ENCODE results near the gene PHACTR1. TPM values are rescaled to one million over a fixed set of nuclear protein-coding genes. Genes with fewer than 3 reads are reported as not detected.

PHACTR1 gene
- polyA plus RNA-seq, 1 of the 3 experiments (the other 2 are of a cell fraction): 0.12 TPM

DNA sequence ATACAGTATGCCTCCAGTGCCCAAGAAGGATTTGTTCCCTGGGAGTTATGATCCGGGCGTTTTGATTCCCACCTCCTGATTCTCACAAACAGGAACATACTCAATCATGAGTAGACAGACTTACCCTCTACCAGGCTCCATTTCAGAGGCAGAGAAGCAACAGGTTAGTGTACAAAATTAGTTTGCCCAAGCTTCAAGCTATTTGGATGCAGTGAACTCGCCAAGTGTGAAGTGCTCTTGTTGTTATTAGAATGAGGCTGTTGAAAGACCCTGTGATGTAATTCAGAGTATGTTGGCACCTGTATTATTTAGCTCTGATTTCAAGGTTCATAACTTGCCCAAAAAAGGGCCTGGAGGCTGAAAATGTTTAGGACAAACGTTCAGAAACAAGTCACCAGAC, 247.0 kb downstream of the PHACTR1 start:
- ChIA-PET CTCF (interaction anchor here (1.3 kb wide), 1 partner anchor 47 kb away, joined by 4 read pairs; no protein-coding TSS in a partner anchor), POLR2A (no interaction called here)
- no peak overlapping the region for H3K4me3 ChIP-seq (ENCODE audit: low read depth in 2 of 2, low read length in 1 of 2)
- H3K27me3 ChIP-seq (ENCODE audit: insufficient read depth): no peaks in the 10 kb centered on the region
- no peaks in the 10 kb centered on the region for H4K20me1 ChIP-seq (ENCODE audit: insufficient read depth)
- no peak for DNase-seq
- TF ChIP-seq RAD21 (IDR thresholded peaks at IDR 0.05; ENCODE audit: low read length) (no peak), GATA2 (CRISPR knock-in tag; IDR thresholded peaks at IDR 0.05) (no peak), YY1 (IDR thresholded peaks at IDR 0.05; ENCODE audit: low read depth) (no peak), GABPA (IDR thresholded peaks at IDR 0.05; ENCODE audit: low read depth) (no peak), NRF1 (IDR thresholded peaks at IDR 0.05; ENCODE audit: low read depth, low read length) (no peak), SIN3A (IDR thresholded peaks at IDR 0.05; ENCODE audit: borderline replicate concordance, low read depth, low read length) (no peak)
- TF ChIP-seq, protein P1, sequence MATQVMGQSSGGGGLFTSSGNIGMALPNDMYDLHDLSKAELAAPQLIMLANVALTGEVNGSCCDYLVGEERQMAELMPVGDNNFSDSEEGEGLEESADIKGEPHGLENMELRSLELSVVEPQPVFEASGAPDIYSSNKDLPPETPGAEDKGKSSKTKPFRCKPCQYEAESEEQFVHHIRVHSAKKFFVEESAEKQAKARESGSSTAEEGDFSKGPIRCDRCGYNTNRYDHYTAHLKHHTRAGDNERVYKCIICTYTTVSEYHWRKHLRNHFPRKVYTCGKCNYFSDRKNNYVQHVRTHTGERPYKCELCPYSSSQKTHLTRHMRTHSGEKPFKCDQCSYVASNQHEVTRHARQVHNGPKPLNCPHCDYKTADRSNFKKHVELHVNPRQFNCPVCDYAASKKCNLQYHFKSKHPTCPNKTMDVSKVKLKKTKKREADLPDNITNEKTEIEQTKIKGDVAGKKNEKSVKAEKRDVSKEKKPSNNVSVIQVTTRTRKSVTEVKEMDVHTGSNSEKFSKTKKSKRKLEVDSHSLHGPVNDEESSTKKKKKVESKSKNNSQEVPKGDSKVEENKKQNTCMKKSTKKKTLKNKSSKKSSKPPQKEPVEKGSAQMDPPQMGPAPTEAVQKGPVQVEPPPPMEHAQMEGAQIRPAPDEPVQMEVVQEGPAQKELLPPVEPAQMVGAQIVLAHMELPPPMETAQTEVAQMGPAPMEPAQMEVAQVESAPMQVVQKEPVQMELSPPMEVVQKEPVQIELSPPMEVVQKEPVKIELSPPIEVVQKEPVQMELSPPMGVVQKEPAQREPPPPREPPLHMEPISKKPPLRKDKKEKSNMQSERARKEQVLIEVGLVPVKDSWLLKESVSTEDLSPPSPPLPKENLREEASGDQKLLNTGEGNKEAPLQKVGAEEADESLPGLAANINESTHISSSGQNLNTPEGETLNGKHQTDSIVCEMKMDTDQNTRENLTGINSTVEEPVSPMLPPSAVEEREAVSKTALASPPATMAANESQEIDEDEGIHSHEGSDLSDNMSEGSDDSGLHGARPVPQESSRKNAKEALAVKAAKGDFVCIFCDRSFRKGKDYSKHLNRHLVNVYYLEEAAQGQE (IDR thresholded peaks at IDR 0.05; ENCODE audit: low read depth, low read length): no peak
- no peaks in the 10 kb centered on the region for H3K9me3 ChIP-seq
- H2AFZ ChIP-seq (ENCODE audit: low read depth): no peak overlapping the region
- H3K27ac ChIP-seq (ENCODE audit: low read depth in 2 of 2, low read length in 1 of 2): no peak overlapping the region
- H3K36me3 ChIP-seq (replicated peaks in 1 of 2; ENCODE audit: control insufficient read depth in 1 of 2, insufficient read depth in 2 of 2, low read length in 1 of 2): no peaks in the 10 kb centered on the region
- H3F3A ChIP-seq (replicated peaks; ENCODE audit: insufficient read depth): no peaks in the 10 kb centered on the region
- H3K4me2 ChIP-seq: no peak overlapping the region
- peaks cover 0 to 26% of the 10 kb centered on the region in 2 experiments; a peak in 2 of 4 replicates for H3K4me1 ChIP-seq (ENCODE audit: control insufficient read depth in 1 of 2, insufficient read depth in 2 of 2, low read depth in 1 of 2, low read length in 1 of 2)
- H3K9ac ChIP-seq: no peak overlapping the region
- H3K79me2 ChIP-seq (ENCODE audit: insufficient read depth): no peaks in the 10 kb centered on the region
- H3K9me2 ChIP-seq: no peaks in the 10 kb centered on the region
- WGBS (ENCODE audit: low lambda C conversion rate): 55% methylated on average over 4 of the region's 4 CpGs

DNA sequence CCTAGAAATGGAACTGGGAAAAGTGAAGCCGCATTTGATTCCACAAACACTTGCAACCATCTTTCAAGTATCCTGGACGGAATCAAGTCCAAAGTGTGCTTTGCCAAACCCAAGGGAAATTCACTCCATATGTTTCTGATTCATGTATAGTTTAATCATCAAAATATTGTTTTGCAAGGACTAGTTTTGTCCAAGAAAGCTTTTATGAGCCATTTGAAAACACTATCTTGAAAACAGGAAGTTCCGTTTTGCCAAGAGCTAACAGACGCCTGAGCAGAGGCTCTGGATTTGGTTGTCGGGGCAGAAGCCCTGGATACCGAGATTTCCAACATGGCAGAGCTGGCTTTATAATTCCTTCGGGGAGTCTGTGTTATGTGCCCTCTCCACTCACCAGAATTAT, 251.1 kb downstream of the PHACTR1 start:
- peak overlapping the region in 1 of 2 experiments; percentile 98; a peak in 2 of 4 replicates for H3K27ac ChIP-seq (ENCODE audit: low read depth in 2 of 2, low read length in 1 of 2)
- DNase-seq: peak; percentile 41
- H3K4me1 ChIP-seq (ENCODE audit: control insufficient read depth in 1 of 2, insufficient read depth in 2 of 2, low read depth in 1 of 2, low read length in 1 of 2): peaks cover 0 to 33% of the 10 kb centered on the region in 2 experiments; a peak in 2 of 4 replicates
- no peak overlapping the region for H3K9ac ChIP-seq
- H3K9me2 ChIP-seq: no peaks in the 10 kb centered on the region
- peak overlapping the region in 1 of 2 experiments; percentile 14; a peak in 1 of 4 replicates for H3K4me3 ChIP-seq (ENCODE audit: low read depth in 2 of 2, low read length in 1 of 2)
- 19% methylated on average over 7 of the region's 7 CpGs for WGBS (ENCODE audit: low lambda C conversion rate)
- CTCF ChIA-PET: interaction anchor here (1.0 to 2.0 kb wide), 2 partner anchors 47 to 50 kb away, joined by 3 to 5 read pairs; no protein-coding TSS in a partner anchor
- POLR2A ChIA-PET: no interaction called here
- no peaks in the 10 kb centered on the region for H3K9me3 ChIP-seq
- H3K4me2 ChIP-seq: peak overlapping the region; percentile 27; the same call in 1 of the 2 replicates
- no peaks in the 10 kb centered on the region for H3K36me3 ChIP-seq (replicated peaks in 1 of 2; ENCODE audit: control insufficient read depth in 1 of 2, insufficient read depth in 2 of 2, low read length in 1 of 2)
- no peaks in the 10 kb centered on the region for H3K27me3 ChIP-seq (ENCODE audit: insufficient read depth)
- H2AFZ ChIP-seq (ENCODE audit: low read depth): peak overlapping the region; percentile 36
- H4K20me1 ChIP-seq (ENCODE audit: insufficient read depth): no peaks in the 10 kb centered on the region
- H3K79me2 ChIP-seq (ENCODE audit: insufficient read depth): no peaks in the 10 kb centered on the region
- no peaks in the 10 kb centered on the region for H3F3A ChIP-seq (replicated peaks; ENCODE audit: insufficient read depth)
- TF ChIP-seq GATA2 (CRISPR knock-in tag; IDR thresholded peaks at IDR 0.05) (peak; percentile 25), RFX5 (IDR thresholded peaks at IDR 0.05; ENCODE audit: low read length) (no peak), EP300 (IDR thresholded peaks at IDR 0.05; ENCODE audit: borderline replicate concordance in 1 of 2, low read depth in 1 of 2, low read length in 1 of 2) (peak in 1 of 2 experiments; percentile 81; a peak in 2 of 4 replicates), TCF12 (IDR thresholded peaks at IDR 0.05) (no peak), FOXJ3 (CRISPR knock-in tag; IDR thresholded peaks at IDR 0.05) (no peak), RCOR1 (IDR thresholded peaks at IDR 0.05; ENCODE audit: low read length) (no peak), IRF3 (IDR thresholded peaks at IDR 0.05; ENCODE audit: low read depth, low read length) (no peak), RAD21 (IDR thresholded peaks at IDR 0.05; ENCODE audit: low read length) (no peak), CTCF (IDR thresholded peaks at IDR 0.05) (no peak), FOSL2 (IDR thresholded peaks at IDR 0.05; ENCODE audit: borderline replicate concordance, low read depth) (no peak), ZBTB33 (IDR thresholded peaks at IDR 0.05; ENCODE audit: borderline replicate concordance, low read depth) (no peak), TAF1 (IDR thresholded peaks at IDR 0.05; ENCODE audit: borderline replicate concordance, low read depth, low read length) (no peak), SIN3A (IDR thresholded peaks at IDR 0.05; ENCODE audit: borderline replicate concordance, low read depth, low read length) (no peak), EZH2phosphoT487 (IDR thresholded peaks at IDR 0.05; ENCODE audit: borderline replicate concordance, low read depth) (no peak), ELF1 (IDR thresholded peaks at IDR 0.05) (no peak), GABPA (IDR thresholded peaks at IDR 0.05; ENCODE audit: low read depth) (no peak)

All from SK-N-SH (cell line).